Embryonic facial prominence (tissue), 1 donor: ENCODE results near the gene ZNF141.
A peak's percentile ranks its signal among the peaks of the same experiment; 100 is the strongest.
"Not testable (repeated sequence)": the region's sequence is repeated elsewhere in the genome, so short reads cannot be mapped to it uniquely, and the experiment has no call there.

Experiments
- DNase-seq: peaks from one replicate; pipeline ENCODE4 v3.0.0-alpha.2; 2016; ENCODE audit errors: extremely low spot score

ZNF141 gene

DNA sequence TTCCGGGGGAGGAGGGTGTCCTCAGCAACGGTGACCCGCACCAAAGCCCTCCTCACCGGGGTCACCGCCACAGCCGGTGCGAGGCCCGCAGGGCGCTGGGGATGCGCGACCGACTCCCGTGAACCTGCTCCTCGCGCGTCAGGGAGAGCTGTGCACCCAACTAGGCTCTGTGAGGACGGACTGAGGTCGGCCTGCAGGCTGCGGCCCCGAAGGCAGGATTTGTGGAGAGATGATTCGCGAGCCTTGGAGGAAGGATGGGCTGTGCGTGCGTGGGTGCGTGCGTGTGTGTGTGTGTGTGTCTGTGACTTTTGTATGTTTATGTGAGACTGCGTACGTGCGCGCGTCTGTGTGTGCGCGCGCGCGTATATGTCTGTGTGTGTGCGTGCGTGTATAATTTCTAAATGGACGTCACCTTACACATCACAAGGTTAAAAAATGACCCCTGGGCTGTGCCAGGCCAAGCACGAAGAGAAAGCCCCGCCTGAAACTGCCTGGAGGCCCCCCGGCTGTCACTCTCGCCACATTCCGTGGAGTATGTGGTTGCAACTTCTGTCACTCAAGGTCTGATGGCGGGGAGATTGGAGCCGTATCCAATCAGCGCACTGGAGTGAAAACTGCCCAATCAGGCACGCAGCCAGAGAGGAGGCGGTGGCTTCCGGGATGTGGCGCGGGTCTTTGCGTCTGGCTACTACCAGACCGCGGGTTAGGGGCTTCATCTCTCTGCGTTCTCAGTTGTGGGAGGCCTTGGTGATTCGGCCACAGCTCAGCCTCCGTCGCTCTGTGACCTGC, at the start of gene ZNF141:
ZNF141 (plus strand) TSS at position 672 of the 789 bp plus-strand sequence. CDS start 170 bp downstream, outside the sequence.
- peak; percentile 94 for DNase-seq

DNA sequence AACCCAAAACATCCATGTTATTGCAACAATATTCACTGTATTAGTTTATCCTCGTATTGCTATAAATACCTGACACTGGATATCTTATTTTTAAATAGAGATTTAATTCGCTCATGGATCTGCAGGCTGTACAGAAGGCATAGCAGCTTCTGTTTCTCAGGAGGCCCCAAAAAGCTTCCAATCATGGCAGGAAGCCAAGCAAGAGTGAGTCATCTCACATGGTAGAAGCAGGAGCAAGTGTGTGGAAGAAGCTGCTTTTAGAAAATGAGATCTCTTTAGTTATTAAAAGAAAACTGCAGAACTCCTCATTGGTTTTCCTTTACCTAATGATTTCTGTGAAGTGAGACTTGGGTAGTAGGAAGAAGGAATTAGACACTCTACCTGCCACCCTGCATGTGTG, 48.7 kb upstream of the ZNF141 start:
- no peak for DNase-seq

DNA sequence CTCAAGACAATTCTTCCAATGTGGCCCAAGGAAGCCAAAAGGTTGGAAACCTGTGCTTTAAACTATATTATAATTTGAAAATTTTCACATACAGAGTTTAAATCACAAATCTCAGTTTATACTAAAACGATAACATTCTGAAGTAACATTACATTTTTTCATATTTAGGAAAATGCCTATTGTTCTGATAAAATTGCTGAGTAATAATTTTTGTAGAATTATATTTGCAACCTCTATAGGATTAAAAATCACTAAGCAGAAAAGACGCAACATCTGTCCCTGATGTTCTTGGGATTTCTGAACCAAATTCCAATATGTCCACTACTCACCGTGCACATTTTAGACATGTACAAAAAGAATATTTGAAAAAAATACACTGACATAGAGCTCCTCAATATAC, 42.9 kb upstream of the ZNF141 start:
- no peak for DNase-seq

DNA sequence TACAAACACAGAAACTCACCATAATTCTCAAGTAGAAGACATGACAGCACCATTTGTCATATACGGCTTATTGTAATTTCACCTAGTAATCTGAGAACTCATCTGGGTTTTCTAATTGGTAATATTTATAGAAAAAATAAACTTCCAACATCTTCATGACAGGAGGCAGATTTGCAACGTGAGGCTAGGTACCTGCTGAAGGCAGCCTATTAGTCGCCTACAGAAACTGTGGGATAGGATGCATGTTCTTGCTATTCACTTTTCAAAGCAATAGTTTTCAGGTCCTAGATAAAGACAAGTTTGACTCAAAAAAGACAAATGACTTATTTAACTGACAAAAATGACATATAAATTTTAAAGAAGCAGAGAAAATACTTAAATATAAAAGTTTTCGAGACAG, 35.2 kb upstream of the ZNF141 start:
- DNase-seq, result no peak

DNA sequence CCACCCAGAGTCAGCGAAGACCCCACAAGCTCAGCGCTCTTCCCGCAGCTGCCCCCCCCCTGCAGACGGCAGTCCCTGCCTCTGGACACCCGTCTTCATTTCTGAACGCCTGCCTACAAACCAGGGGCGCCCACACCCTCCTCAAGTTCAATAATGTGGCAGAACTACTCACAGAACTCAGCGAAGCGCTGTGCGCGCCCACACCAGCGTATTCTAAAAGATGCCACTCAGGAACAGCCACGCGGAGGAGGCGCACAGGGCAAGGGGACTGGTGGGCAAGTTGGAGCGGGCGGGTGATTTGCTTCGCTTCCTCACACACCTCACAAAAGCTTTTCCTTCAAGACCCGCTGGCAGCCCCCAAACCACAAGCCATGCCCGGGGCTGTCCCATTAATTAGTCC, 33.1 kb upstream of the ZNF141 start:
- not testable (repeated sequence) for DNase-seq

DNA sequence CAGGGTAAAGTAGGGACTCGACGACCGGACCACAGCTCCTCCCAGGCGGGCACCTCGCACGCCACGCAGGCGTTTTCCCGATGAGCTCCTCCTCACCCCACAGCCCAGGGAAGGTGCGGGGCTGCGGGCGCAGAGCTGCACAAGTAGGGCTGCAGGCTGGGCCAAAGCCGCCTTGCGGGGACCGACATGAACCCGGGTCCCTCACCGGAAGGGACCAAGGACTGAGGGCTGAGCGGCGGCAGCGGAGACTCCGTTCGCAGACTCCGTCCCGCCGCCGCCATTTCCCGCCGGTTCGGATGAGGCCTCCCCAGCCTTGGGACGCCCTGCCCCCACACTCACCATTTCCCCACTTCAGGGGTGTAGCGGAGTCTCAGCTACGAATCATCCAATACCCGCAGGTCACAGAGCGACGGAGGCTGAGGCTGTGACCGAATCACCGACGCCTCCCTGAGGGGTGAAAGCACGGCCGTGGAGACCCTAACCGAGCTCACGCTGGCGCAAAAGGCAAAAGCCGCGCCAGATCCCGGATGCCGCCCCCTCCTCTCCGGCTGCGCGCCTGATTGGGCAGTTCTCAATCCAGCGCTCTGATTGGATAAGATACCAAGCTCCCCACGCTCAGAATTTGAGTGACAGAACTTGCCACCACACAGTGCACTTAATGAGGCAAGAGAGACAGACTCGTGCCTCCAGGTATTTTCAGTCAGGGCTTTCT, 32.5 kb upstream of the ZNF141 start, which contains the start of gene ZNF732:
ZNF732 (minus strand) TSS at position 506 of the 712 bp plus-strand sequence; CDS start at position 342, 164 bp downstream.
- DNase-seq, result peak; percentile 47

DNA sequence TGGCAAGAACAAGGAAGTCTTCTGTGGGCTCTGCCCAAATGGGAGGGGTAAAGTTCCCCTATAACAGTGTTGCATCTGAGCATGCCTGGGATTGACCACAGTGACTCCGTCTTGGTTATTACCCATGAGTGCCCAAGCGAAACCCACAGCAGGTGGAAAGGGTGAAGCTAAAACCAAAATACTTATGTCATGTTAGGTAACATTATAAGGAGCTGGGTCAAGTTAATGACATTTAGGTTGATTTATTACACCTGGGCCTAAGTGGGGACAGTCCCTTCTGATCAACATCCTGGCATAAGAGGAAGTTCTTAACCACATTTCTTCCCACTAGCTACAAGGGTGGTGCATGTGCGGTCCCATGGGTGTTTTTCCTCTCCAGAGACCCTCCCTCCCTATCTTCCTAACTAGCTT, 31.1 kb upstream of the ZNF141 start:
- DNase-seq, result no peak

DNA sequence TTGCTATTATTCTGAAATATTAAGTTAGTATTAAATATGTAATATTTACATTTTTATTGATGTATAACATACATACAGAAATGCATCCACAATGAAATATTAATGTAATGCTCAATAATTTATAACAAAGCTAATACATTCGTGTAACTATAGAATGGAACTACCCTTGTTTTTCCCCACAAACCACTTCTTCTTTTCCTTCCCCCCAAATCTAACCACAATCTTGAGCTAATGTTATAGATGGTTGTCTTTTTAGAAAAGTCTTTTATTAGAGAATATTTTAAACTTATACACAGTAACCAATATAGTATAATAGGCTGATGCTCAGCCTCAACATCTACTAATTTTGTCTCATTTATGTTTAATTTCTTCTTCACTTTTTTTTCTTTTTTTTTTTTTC, 27.8 kb upstream of the ZNF141 start:
- DNase-seq, result no peak

DNA sequence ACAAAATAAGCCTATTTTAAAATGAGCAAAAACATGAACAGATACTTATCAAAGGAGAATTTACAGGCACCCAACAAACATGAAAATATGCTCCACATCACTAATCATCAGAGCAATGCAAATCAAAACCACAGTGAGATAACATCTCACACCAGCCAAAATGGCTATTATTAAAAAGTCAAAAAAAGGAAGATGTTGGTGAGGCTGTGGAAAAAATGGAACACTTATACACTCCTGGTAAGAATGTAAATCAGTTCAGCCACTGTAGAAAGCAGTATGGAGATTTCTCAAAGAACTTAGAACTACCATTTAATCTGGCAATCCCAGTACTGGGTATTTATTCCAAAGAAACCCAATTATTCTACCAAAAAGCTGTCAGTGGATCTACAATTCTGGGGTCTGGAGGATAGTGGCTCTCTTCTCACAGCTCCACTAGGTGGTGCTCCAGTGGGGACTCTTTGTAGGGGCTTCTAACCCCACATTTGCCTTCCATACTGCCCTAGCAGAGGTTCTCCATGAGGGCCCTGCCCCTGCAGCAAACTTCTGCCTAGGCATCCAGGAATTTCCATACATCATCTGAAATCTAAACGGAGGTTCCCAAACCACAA, 23.2 kb upstream of the ZNF141 start:
- no peak for DNase-seq

DNA sequence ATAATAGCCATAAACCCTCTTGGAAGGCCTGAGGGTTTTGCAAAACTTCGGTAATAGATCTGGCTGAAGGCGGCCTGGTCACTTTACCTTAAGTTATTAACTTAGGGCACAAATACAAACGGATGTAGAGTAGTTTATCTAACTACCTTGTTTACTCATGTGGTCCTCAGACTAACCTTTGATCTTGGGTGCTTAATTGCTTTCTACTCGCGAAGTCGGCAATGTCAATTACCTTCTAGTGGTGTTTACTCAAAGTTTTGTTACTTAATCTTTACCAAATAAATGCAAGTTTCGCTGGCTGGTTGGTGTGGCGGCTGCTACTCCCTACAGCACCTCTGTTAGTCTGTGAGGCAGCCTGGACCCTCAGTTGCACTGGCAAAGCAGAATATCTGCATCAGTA, 8.9 kb upstream of the ZNF141 start:
- no peak for DNase-seq

DNA sequence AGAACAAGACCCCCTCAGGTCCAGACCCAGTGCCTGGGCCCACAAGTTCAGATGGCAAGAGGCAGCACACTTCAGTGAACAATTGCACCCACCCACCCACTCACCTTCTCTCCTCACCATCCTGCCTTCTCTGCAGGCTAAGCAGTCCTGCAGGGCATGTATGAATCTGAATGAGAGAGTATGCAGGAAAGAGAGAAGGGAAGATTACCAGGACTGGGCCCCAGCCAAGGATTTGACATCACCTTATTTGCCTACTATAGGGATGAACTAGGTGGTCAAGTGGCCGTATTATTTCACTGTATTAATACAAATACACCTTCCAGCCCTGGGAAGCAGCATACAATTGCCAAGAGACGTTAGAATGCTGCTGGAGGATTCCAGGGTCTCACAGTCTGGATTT, 2.1 kb upstream of the ZNF141 start:
- no peak for DNase-seq

DNA sequence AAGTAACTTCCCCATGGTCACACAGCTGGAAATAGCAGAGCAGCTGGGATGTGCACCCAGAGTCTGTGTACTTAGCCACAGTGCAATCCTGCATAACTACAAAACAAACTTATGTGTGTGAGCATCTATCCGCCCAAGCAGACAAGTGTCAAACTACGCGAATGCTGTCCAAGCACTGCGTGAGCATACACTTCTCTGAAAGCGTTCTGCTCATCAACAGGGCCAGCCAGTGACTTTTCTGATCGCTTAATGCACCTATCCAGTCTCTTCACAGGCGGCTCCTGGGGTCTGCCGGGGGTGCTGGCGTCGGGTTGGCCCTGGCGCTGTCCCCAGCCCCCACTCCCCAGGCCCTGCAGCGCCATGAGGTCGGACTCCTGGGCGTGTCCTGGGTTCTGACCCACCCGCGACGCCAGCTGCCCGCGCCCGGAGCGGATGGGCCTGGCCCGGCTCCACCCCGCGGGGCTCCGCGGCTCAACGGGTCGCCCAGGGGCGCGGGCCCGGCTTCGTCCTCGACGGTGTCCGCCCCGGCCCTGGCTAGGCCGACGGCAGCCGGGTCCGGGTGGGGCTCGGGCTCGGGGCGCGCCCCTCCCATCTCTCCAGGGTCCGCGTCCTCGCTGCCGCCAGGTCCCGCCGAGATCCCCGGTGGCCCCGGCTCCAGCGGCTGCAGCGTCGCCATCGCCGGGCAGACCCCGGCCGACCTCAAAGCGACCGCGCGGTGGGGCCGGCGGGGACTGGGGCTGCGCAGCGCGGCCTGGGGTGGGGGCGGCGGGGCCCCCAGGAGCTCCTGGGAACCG, 1.3 kb upstream of the ZNF141 start:
- DNase-seq, result no peak

DNA sequence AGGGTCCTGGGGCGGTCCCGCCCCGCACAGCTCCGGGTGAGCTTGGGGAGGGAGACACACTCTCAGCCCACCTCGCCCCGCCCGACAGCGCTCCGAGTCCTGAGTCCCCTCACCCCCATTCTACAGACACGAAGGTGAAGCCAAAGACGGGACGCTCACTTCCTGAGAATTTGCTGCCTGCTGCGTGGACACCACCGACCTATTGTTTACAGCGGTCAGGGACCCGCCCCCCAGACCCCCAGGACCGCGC, 796 bp upstream of the ZNF141 start:
- no peak for DNase-seq

DNA sequence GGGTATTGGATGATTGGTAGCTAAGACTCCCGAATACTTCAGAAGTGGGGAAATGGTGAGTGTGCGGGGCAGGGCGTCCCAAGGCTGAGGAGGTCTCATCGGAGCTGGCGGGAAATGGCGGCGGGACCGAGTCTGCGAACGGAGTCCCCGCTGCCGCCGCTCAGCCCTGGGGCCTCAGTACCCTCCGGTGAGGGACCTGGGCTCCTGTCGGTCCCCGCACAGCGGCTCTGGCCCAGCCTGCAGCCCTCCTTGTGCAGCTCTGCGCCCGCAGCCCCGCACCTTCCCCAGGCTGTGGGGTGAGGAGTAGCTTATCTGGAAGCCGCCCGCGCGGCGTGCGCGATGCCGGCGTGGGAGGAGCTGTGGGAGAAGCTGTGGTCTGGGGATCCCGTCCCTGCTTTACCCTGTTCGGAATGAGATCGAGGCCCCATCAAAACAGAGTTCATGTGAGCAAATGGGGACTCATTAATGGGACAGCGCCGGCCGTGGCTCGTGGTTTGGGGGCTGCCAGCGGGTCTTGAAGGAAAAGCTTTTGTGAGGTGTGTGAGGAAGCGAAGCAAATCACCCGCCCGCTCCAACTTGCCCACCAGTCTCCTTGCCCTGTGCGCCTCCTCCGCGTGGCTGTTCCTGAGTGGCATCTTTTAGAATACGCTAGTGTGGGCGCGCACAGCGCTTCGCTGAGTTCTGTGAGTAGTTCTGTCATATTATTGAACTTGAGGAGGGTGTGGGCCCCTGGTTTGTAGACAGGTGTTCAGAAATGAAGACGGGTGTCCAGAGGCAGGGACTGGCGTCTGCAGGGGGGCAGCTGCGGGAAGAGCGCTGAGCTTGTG, 531 bp downstream of the ZNF141 start:
- no peak for DNase-seq

DNA sequence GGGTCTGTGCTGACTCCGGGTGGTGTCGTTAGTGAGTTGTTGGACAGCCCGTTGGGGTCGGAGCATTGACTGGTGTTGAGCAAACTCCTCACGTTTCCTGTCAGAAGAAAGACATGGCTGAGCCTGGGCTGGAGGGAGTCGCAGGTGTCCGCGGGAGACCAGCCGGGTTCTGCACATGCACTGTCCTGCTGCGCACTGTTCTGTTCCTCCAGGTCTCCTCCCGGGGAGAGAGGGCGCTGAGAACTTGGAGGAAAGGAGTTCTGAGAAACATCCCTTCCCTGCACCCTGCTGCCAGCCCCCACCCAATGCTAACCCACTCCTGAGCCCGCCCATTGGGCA, 1.1 kb downstream of the ZNF141 start:
- DNase-seq, result no peak

DNA sequence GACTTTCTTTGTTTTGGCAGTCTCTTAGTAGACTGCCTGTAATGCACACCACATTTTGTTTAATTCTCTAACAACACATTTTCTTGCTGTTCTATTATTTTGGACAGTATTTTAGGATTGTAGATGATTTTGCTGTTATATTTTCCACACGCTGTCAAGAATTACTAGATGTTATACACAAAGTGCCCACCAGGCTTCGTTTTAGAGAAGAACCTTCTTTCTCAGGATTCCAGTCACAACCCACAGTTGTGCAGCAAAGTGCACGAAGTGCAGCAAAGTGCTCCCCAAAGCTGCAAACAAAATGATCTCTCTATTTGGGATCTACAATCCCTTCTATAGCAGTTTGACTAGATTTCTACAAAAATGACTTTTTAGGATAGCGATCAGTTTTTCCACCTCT, 2.4 kb downstream of the ZNF141 start:
- no peak for DNase-seq

DNA sequence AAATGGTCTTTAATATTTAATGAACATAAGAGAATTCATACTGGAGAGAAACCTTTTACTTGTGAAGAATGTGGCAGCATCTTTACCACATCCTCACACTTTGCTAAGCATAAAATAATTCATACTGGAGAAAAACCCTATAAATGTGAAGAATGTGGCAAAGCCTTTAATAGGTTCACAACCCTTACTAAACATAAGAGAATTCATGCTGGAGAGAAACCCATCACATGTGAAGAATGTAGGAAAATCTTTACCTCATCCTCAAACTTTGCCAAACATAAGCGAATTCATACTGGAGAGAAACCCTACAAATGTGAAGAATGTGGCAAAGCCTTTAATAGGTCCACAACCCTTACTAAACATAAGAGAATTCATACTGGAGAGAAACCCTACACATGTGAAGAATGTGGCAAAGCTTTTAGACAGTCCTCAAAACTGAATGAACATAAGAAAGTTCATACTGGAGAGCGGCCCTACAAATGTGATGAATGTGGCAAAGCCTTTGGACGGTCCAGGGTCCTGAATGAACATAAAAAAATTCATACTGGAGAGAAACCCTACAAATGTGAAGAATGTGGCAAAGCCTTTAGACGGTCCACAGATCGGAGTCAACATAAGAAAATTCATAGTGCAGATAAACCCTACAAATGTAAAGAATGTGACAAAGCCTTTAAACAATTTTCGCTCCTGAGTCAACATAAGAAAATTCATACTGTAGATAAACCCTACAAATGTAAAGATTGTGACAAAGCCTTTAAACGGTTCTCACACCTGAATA, 35.6 kb downstream of the ZNF141 start:
- no peak for DNase-seq

DNA sequence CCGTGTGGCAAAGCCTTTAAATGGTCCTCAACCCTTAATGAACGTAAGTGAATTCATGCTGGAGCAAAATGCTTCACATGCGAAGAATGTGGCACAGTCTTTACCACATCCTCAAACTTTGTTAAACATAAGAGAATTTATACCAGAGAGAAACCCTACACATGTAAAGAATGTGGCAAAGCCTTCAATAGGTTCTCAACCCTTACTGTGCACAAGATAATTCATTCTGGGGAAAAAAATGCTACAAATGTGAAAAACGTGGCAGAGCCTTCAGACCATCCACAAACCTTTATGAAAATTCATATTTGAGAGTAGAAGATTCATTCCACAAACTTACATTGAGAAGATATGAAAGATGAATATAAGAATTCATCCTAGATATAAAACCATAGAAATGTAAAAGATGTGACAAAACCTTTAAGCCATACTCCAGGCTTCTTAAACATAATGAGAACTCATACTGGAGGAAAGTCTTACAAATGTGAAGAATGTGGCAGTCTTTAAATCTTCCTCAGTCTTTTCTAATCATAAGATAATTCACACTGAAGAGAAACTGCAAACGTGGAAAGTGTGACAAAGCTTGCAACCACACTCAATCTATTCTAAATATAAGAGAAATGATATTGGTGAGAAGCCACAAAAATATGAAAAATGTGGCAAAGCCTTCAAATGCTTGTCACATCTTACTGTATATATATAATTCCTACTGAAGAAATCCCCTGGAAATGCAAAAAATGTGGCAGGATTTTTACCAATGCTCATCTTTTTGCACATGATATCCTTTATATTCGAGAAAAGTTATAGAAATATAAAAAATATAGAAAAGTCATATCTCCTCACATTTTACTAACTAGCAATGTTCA, 36.9 kb downstream of the ZNF141 start:
- DNase-seq, result no peak

DNA sequence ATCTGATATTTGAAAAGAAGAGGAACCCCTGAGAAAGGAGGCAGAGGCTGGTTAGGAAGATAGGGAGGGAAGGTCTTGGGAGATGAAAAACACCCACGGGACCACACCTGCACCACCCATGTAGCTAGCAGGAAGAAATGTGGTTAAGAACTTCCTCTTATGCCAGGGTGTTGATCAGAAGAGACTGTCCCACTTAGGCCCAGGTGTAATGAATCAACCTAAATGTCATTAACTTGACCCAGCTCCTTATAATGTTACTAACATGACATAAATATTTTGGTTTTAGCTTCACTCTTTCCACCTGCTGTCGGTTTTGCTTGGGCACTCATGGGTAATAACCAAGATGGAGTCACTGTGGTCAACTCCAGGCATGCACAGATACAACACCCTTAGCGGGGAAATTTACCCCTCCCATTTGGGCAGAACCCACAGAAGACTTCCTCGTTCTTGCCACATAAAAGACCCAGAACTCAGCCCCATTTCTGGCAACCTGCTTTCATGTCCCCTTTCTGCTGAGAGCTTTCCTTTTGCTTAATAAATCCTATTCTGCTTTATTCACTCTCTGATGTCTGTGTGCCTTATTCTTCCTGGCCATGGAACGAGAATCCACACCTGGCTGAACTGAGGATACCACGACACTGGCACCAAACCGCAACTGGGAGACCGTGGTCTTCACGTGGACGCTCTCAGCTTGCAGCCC, 46.8 kb downstream of the ZNF141 start:
- no peak for DNase-seq
